Measurements from ENCODE around the gene CCDC43.
"Not testable (repeated sequence)": the region's sequence is repeated elsewhere in the genome, so short reads cannot be mapped to it uniquely, and the experiment has no call there.

Gene CCDC43

DNA sequence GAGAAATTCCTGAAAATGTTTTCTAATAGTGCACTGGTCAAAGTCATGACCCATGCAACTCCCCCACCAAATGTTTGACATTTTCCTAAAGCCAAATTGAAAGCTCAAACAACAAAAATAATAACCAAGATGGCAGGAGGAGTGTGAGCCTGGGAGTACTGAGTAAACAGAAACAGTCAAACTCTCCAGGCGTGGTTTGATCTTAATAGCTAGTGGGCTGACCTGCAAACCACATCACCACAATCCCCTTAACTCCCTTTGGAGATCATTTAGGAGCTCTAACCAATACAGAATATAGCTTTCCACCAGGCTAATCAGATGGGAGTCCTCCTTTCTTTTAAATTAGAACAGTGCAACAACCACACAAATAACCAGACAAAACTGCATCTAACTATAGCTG lies 52.5 kb downstream of the CCDC43 start:
- no peak overlapping the region for H3K27ac ChIP-seq (ENCODE audit: low read depth, low read length)
- TF ChIP-seq EZH2phosphoT487 (IDR thresholded peaks at IDR 0.05; ENCODE audit: borderline replicate concordance, low read length), result no peak
- TF ChIP-seq, protein P1, sequence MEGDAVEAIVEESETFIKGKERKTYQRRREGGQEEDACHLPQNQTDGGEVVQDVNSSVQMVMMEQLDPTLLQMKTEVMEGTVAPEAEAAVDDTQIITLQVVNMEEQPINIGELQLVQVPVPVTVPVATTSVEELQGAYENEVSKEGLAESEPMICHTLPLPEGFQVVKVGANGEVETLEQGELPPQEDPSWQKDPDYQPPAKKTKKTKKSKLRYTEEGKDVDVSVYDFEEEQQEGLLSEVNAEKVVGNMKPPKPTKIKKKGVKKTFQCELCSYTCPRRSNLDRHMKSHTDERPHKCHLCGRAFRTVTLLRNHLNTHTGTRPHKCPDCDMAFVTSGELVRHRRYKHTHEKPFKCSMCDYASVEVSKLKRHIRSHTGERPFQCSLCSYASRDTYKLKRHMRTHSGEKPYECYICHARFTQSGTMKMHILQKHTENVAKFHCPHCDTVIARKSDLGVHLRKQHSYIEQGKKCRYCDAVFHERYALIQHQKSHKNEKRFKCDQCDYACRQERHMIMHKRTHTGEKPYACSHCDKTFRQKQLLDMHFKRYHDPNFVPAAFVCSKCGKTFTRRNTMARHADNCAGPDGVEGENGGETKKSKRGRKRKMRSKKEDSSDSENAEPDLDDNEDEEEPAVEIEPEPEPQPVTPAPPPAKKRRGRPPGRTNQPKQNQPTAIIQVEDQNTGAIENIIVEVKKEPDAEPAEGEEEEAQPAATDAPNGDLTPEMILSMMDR (IDR thresholded peaks at IDR 0.05; ENCODE audit: low read depth, low read length, poor library complexity, severe bottlenecking), result no peak
- no peak overlapping the region for H3K4me2 ChIP-seq (ENCODE audit: low read length)

DNA sequence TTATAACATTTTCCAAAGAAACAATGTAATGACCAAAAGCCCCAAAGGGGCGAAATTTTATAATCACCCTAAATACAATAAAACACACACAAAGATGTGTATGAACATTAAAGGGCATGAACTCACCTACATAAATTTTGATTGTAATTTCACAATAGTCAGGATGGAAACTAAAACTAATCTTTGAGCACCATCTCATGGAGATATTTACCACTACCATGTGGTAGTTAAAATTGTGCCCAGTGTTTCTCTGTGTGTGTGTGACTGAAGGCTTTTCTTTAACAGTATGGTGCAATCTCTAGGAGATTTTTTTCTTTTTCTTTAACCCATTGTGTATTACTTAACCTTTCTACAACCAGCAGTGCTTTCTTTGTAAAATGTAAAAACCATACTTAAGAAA lies 53.0 kb downstream of the CCDC43 start:
- TF ChIP-seq, protein P1 (IDR thresholded peaks at IDR 0.05; ENCODE audit: low read depth, low read length, poor library complexity, severe bottlenecking), result no peak
- no peak for TF ChIP-seq EZH2phosphoT487 (IDR thresholded peaks at IDR 0.05; ENCODE audit: borderline replicate concordance, low read length)
- no peaks in the 10 kb centered on the region for H3K9me2 ChIP-seq (replicated peaks; ENCODE audit: control insufficient read depth, low read length)
- H3K36me3 ChIP-seq (ENCODE audit: control insufficient read depth, low read length), result no peaks in the 10 kb centered on the region
- no peaks in the 10 kb centered on the region for H3K9me3 ChIP-seq (ENCODE audit: control insufficient read depth, insufficient read depth, low read length)
- no peak overlapping the region for H3K4me2 ChIP-seq (ENCODE audit: low read length)
- H3F3A ChIP-seq (ENCODE audit: control insufficient read depth, insufficient read depth), result no peaks in the 10 kb centered on the region
- no peaks in the 10 kb centered on the region for H4K20me1 ChIP-seq (ENCODE audit: control insufficient read depth, insufficient read depth, low read depth, low read length)
- no peak overlapping the region for H3K27ac ChIP-seq (ENCODE audit: low read depth, low read length)
- peaks cover 13% of the 10 kb centered on the region; the same call in 1 of the 2 replicates for H3K27me3 ChIP-seq (ENCODE audit: control insufficient read depth, low read length)
- no peak overlapping the region for H3K4me3 ChIP-seq (ENCODE audit: low read length)
- H3K79me2 ChIP-seq (ENCODE audit: control insufficient read depth, low read length), result no peaks in the 10 kb centered on the region
- no peaks in the 10 kb centered on the region for H3K4me1 ChIP-seq (ENCODE audit: control insufficient read depth, low read length)

More for the DNA sequence above, 52.5 kb downstream of the CCDC43 start:
- Histone ChIP-seq H3K27me3 (ENCODE audit: control insufficient read depth, low read length) (peaks cover 10% of the 10 kb centered on the region; the same call in 1 of the 2 replicates), H3K79me2 (ENCODE audit: control insufficient read depth, low read length) (no peaks in the 10 kb centered on the region), H3K4me1 (ENCODE audit: control insufficient read depth, low read length) (no peaks in the 10 kb centered on the region), H3K4me3 (ENCODE audit: low read length) (no peak overlapping the region), H3F3A (ENCODE audit: control insufficient read depth, insufficient read depth) (no peaks in the 10 kb centered on the region), H3K36me3 (ENCODE audit: control insufficient read depth, low read length) (no peaks in the 10 kb centered on the region), H4K20me1 (ENCODE audit: control insufficient read depth, insufficient read depth, low read depth, low read length) (no peaks in the 10 kb centered on the region), H3K9me2 (replicated peaks; ENCODE audit: control insufficient read depth, low read length) (no peaks in the 10 kb centered on the region), H3K9me3 (ENCODE audit: control insufficient read depth, insufficient read depth, low read length) (no peaks in the 10 kb centered on the region)

DNA sequence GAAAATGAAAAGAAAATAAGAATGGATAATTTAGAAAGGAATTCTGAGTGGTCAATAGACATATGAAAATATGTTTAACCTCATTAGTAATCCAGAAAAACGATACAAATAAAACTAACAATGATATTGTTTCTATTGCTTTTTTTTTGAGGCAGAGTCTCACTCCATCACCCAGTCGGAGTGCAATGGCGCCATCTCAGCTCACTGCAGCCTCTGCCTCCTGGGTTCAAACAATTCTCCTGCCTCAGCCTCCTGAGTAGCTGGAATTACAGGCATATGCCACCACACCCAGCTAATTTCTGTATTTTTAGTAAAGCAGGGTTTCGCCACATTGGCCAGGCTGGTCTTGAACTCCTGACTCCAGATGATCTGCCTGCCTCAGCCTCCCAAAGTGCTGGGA lies 55.2 kb downstream of the CCDC43 start:
- not testable (repeated sequence) for H3K27ac ChIP-seq (ENCODE audit: low read depth, low read length); H3K9me2 ChIP-seq (replicated peaks; ENCODE audit: control insufficient read depth, low read length); H4K20me1 ChIP-seq (ENCODE audit: control insufficient read depth, insufficient read depth, low read depth, low read length); H3K36me3 ChIP-seq (ENCODE audit: control insufficient read depth, low read length); H3K4me2 ChIP-seq (ENCODE audit: low read length); H3F3A ChIP-seq (ENCODE audit: control insufficient read depth, insufficient read depth); H3K9me3 ChIP-seq (ENCODE audit: control insufficient read depth, insufficient read depth, low read length); H3K4me3 ChIP-seq (ENCODE audit: low read length); H3K79me2 ChIP-seq (ENCODE audit: control insufficient read depth, low read length); H3K4me1 ChIP-seq (ENCODE audit: control insufficient read depth, low read length)
- H3K27me3 ChIP-seq (ENCODE audit: control insufficient read depth, low read length), result peaks cover 13% of the 10 kb centered on the region; the same call in 1 of the 2 replicates

DNA sequence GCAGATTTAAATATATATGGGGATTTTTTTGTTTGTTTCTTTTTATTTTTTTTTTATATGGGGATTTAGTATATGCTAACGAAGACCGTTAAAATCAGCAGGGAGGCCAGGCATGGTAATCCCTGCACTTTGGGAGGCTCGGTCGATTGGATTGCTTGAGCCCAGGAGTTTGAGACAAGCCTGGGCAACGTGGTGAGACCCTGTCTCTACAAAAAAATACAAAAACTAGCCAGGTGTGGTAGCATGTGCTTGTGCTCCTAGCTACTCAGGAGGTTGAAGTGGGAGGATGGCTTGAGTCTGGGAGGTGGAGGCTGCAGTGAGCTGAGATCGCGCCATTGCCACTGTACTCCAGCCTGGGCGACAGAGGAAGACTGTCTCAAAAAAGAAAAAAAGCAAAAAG lies 55.6 kb downstream of the CCDC43 start:
- Histone ChIP-seq H3K4me1 (ENCODE audit: control insufficient read depth, low read length) (peaks cover 3% of the 10 kb centered on the region), H3K9me3 (ENCODE audit: control insufficient read depth, insufficient read depth, low read length) (no peaks in the 10 kb centered on the region), H3F3A (ENCODE audit: control insufficient read depth, insufficient read depth) (no peaks in the 10 kb centered on the region), H3K79me2 (ENCODE audit: control insufficient read depth, low read length) (no peaks in the 10 kb centered on the region), H3K9me2 (replicated peaks; ENCODE audit: control insufficient read depth, low read length) (no peaks in the 10 kb centered on the region), H4K20me1 (ENCODE audit: control insufficient read depth, insufficient read depth, low read depth, low read length) (no peaks in the 10 kb centered on the region), H3K27ac (ENCODE audit: low read depth, low read length) (no peak overlapping the region), H3K4me2 (ENCODE audit: low read length) (no peak overlapping the region), H3K36me3 (ENCODE audit: control insufficient read depth, low read length) (no peaks in the 10 kb centered on the region), H3K4me3 (ENCODE audit: low read length) (no peak overlapping the region), H3K27me3 (ENCODE audit: control insufficient read depth, low read length) (peaks cover 13% of the 10 kb centered on the region; the same call in 1 of the 2 replicates)
- TF ChIP-seq, protein P1 (IDR thresholded peaks at IDR 0.05; ENCODE audit: low read depth, low read length, poor library complexity, severe bottlenecking), result no peak
- no peak for TF ChIP-seq EZH2phosphoT487 (IDR thresholded peaks at IDR 0.05; ENCODE audit: borderline replicate concordance, low read length)

Measured in DOHH2 (cell line).